Measurements from ENCODE around the gene CDK8. TPM values are rescaled to one million over a fixed set of nuclear protein-coding genes. Genes with fewer than 3 reads are reported as not detected.
"Not testable (repeated sequence)": the region's sequence is repeated elsewhere in the genome, so short reads cannot be mapped to it uniquely, and the experiment has no call there.

Gene CDK8
- total RNA-seq, 2 experiments from 2014 or later, result 15.9 to 18.0 TPM

DNA sequence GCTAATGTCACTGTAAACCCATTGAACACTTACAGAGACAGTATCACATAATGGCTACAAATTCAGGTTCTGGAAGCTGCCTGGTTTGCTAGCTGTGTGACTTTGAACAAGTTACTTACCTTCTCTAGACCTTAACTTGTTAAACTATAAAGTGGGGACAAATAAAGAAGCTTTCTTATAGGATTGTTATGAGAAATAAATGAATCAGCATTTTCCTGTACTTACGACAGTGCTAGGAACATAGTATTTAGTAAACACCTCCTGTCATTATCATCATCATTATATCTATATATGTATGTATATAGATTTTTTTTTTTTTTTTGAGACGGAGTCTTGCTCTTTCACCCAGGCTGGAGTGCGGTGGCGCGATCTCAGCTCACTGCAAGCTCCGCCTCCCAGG, 54.9 kb downstream of the CDK8 start:
- H3K4me1 Mint-ChIP-seq, result peaks cover 10% of the 10 kb centered on the region
- no peaks in the 10 kb centered on the region for H3K27me3 Mint-ChIP-seq
- no peak overlapping the region for H3K27ac Mint-ChIP-seq
- H3K9me3 Mint-ChIP-seq (ENCODE audit: low read depth), result peaks cover 3% of the 10 kb centered on the region
- no peak overlapping the region for H3K4me3 Mint-ChIP-seq
- DNase-seq, result no peak
- CTCF ChIA-PET, result no interaction called here
- H3K36me3 Mint-ChIP-seq, result peaks cover 17% of the 10 kb centered on the region
- no peak for ATAC-seq

DNA sequence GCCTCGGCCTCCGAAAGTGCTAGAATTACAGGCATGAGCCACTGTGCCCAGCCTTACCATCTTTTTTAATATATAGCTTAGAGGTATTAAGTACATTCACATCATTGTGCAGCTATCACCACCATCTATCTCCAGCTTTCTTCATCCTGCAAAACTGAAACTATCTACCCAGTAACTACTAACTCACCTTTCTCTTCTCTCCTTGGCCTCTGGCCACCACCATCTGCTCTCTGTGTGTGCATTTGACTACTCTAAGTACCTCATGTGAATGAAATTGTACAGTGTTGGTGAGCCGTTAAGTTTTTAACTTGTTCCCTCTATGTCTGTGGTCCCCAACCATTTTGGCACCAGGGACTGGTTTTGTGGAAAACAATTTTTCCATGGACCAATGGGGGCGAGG, 56.1 kb downstream of the CDK8 start:
- Mint-ChIP-seq H3K27me3 (no peaks in the 10 kb centered on the region), H3K36me3 (peaks cover 16% of the 10 kb centered on the region), H3K9me3 (ENCODE audit: low read depth) (peaks cover 3% of the 10 kb centered on the region), H3K4me1 (peaks cover 10% of the 10 kb centered on the region), H3K4me3 (no peak overlapping the region), H3K27ac (no peak overlapping the region)
- no peak for DNase-seq
- ATAC-seq, result no peak
- CTCF ChIA-PET, result interaction anchor here (0.8 kb wide), 1 partner anchor 19 kb away, joined by 3 read pairs; no protein-coding TSS in a partner anchor

DNA sequence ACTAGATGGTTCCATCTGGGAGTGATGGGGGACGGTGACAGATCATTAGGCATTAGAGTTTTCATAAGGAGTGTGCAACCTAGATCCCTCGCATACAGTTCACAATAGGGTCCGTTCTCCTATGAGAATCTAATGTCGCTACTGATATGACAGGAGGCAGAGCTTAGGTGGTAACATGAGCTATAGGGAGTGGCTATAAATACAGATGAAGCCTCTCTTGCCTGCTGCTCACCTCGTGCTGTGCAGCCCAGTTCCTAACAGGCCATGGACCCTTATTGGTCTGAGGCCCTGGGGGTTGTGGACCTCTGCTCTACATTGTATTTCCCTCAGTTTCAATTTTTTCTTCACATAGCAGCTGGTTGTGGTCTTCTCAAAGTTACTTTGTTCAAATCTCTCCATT, 56.5 kb downstream of the CDK8 start:
- CTCF ChIA-PET, result interaction anchor here (0.8 kb wide), 1 partner anchor 18 kb away, joined by 3 read pairs; no protein-coding TSS in a partner anchor
- no peak overlapping the region for H3K4me3 Mint-ChIP-seq

DNA sequence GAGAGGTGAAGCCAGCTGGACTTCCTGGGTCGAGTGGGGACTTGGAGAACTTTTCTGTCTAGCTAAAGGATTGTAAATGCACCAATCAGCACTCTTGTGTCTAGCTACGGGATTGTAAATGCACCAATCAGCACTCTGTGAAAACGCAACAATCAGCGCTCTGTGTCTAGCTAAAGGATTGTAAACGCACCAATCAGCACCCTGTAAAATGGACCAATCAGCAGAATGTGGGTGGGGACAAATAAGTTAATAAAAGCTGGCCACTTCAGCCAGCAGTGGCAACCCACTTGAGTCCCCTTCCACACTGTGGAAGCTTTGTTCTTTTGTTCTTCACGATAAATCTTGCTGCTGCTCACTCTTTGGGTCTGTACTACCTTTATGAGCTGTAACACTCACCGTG, 58.1 kb downstream of the CDK8 start:
- CTCF ChIA-PET, result interaction anchor here (1.5 kb wide), 1 partner anchor 185 kb away, joined by 3 read pairs; no protein-coding TSS in a partner anchor
- Mint-ChIP-seq H3K36me3 (peaks cover 16% of the 10 kb centered on the region), H3K4me1 (peaks cover 10% of the 10 kb centered on the region)
- not testable (repeated sequence) for H3K4me3 Mint-ChIP-seq; DNase-seq; H3K27me3 Mint-ChIP-seq; H3K27ac Mint-ChIP-seq; H3K9me3 Mint-ChIP-seq (ENCODE audit: low read depth); ATAC-seq

More for the DNA sequence above, 56.5 kb downstream of the CDK8 start:
- DNase-seq (no peak), ATAC-seq (no peak)
- Mint-ChIP-seq H3K4me1 (peaks cover 10% of the 10 kb centered on the region), H3K27ac (no peak overlapping the region), H3K36me3 (peaks cover 16% of the 10 kb centered on the region), H3K27me3 (no peaks in the 10 kb centered on the region), H3K9me3 (ENCODE audit: low read depth) (peaks cover 3% of the 10 kb centered on the region)

DNA sequence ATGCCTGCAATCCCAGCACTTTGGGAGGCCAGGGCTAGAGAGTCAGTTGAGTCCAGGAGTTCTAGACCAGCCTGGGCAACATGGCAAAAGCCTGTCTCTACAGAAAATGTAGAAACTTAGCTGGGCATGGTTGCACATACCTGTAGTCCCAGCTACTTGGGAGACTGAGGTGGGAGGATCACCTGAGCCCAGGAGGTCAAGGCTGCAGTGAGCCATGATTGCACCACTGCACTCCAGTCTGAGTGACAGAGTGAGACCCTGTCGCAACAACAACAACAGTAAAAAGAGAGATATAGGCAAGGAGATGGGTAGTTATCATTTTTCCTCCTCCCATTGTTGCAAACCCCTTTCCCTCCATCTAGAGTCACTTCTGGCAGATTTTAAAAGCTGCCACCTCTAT, 62.2 kb downstream of the CDK8 start:
- H3K9me3 Mint-ChIP-seq (ENCODE audit: low read depth); H3K4me1 Mint-ChIP-seq; ATAC-seq; DNase-seq; CTCF ChIA-PET; H3K4me3 Mint-ChIP-seq; H3K27me3 Mint-ChIP-seq; H3K27ac Mint-ChIP-seq: not testable (repeated sequence)
- peaks cover 13% of the 10 kb centered on the region for H3K36me3 Mint-ChIP-seq

DNA sequence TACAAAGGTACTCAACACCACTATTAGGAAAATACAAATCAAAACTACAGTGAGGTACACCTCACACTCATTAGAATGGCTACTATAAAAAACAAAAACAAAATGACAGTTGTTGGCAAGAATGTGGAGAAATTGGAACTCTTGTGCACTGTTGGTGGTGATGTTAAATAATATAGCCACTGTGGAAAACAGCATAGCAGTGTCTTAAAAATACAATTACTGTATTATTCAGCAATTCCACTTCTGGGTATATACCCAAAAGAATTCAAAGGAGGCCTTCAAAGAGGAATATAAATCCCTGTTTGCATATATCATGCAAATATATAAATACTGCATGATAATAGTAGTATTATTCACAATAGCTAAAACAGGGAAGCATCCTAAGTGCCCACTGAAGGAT, 66.8 kb downstream of the CDK8 start:
- no peaks in the 10 kb centered on the region for H3K27me3 Mint-ChIP-seq
- CTCF ChIA-PET, result no interaction called here
- H3K4me1 Mint-ChIP-seq, result peaks cover 5% of the 10 kb centered on the region
- DNase-seq (no peak), ATAC-seq (no peak)
- H3K4me3 Mint-ChIP-seq, result no peak overlapping the region
- no peaks in the 10 kb centered on the region for H3K36me3 Mint-ChIP-seq
- no peak overlapping the region for H3K27ac Mint-ChIP-seq
- H3K9me3 Mint-ChIP-seq (ENCODE audit: low read depth), result no peaks in the 10 kb centered on the region

DNA sequence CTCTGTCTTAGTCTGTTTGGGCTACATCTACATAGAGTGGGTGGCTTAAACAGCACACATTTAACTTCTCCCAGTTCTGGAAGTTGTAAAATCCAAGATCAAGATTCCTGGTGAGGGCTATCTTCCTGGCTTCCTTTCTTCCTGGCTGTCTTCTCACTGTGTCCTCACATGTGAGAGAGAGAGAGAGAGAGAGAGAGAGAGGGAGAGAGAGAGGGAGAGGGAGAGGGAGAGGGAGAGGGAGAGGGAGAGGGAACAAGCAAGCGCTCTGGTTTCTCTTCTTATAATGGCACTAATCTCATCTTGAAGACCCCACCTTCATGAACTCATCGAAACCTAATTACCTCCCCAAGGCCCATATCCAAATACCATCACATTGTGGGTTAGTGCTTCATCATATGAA, 69.2 kb downstream of the CDK8 start:
- no peaks in the 10 kb centered on the region for H3K36me3 Mint-ChIP-seq
- ATAC-seq, result no peak
- peaks cover 17% of the 10 kb centered on the region for H3K4me1 Mint-ChIP-seq
- no peaks in the 10 kb centered on the region for H3K9me3 Mint-ChIP-seq (ENCODE audit: low read depth)
- H3K4me3 Mint-ChIP-seq, result no peak overlapping the region
- DNase-seq, result no peak
- no peak overlapping the region for H3K27ac Mint-ChIP-seq
- H3K27me3 Mint-ChIP-seq, result no peaks in the 10 kb centered on the region
- CTCF ChIA-PET, result no interaction called here

DNA sequence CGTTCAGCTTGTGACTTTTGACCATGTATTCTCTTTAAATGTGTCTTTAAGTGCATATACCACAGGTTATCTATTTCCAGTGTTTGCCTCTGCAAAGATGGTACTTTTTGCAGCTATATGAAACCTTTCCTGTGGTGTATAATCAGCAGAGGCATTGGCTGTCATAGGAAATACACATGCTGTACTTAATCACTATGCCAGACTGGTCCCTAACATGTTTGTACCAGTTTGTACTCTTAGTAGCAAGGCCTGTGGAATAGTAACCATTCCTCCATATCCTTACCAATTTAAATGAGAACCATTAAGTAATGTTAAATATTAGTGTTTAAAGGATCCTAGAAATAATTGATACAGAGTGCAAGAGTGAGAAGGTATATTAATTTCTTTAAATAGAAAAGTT, 69.8 kb downstream of the CDK8 start:
- Mint-ChIP-seq H3K4me3 (no peak overlapping the region), H3K36me3 (peaks cover 2% of the 10 kb centered on the region), H3K27ac (no peak overlapping the region), H3K9me3 (ENCODE audit: low read depth) (no peaks in the 10 kb centered on the region), H3K27me3 (no peaks in the 10 kb centered on the region), H3K4me1 (peaks cover 23% of the 10 kb centered on the region)
- no peak for ATAC-seq
- DNase-seq, result no peak
- CTCF ChIA-PET, result no interaction called here

DNA sequence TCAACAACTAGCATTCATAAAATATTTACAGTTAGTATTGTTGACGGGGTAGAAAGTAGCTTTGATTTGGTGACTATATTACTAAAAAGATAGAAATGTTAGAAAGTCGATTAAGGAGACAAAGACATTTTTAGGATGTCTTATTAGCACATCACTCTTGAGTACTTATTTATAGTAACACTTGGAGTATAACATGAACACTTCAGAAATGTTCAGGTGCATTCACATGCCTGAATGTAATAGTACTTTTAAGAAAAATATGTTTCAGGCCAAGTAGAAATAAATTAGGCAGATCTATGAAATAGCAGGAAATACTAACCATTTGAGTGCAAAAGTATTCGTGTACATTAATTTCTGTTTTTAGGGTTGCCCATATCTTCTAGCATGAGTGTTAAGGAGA, 70.4 kb downstream of the CDK8 start:
- Mint-ChIP-seq H3K9me3 (ENCODE audit: low read depth) (no peaks in the 10 kb centered on the region), H3K4me3 (no peak overlapping the region), H3K36me3 (peaks cover 5% of the 10 kb centered on the region), H3K27ac (no peak overlapping the region), H3K4me1 (peaks cover 24% of the 10 kb centered on the region), H3K27me3 (no peaks in the 10 kb centered on the region)
- CTCF ChIA-PET, result no interaction called here
- ATAC-seq (no peak), DNase-seq (no peak)

DNA sequence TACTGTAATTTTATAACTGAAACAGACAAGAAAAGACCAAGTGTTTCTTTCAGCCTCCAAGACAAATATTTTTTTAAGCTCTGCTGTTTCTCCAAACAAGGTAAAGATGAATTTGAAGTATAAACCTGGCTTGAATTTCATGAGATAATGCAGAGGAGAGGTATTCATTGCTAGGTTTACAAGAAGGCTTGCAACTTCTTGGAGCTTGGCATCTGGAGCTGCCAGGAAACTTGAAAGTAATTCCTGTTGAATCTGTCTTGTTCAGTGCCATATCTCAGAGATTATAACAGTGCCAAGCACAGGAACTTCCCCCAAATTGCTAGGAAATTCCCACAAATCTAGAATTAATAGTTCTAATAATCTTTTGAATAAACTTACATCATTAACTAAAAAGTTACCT, 70.9 kb downstream of the CDK8 start:
- Mint-ChIP-seq H3K27ac (no peak overlapping the region), H3K27me3 (no peaks in the 10 kb centered on the region), H3K9me3 (ENCODE audit: low read depth) (peaks cover 2% of the 10 kb centered on the region), H3K4me3 (no peak overlapping the region), H3K36me3 (peaks cover 8% of the 10 kb centered on the region), H3K4me1 (peaks cover 24% of the 10 kb centered on the region)
- ATAC-seq (no peak), DNase-seq (no peak)
- CTCF ChIA-PET, result no interaction called here

DNA sequence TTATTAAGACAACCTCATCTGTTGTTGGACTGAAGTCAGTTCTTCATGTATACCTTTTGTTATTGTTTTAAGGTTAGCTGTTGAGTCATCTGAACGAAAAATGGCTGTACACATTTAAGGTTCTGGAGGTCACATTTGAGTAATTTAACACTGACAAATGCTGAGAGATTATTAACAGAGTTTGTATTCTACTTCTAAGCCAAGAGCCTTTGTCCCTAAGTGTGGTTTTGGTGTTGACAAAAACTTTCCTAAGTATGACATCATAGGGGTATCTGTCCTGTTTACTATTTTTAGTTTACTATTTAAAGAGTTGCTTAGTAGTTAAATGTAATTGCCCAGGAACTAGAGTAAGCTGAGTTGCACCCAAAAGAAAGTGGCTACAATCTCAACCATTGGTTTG, 71.9 kb downstream of the CDK8 start:
- no peak overlapping the region for H3K27ac Mint-ChIP-seq
- H3K9me3 Mint-ChIP-seq (ENCODE audit: low read depth), result peaks cover 3% of the 10 kb centered on the region
- CTCF ChIA-PET, result no interaction called here
- H3K4me3 Mint-ChIP-seq, result no peak overlapping the region
- peaks cover 26% of the 10 kb centered on the region for H3K4me1 Mint-ChIP-seq
- H3K36me3 Mint-ChIP-seq, result peaks cover 12% of the 10 kb centered on the region
- DNase-seq (no peak), ATAC-seq (no peak)
- no peaks in the 10 kb centered on the region for H3K27me3 Mint-ChIP-seq

DNA sequence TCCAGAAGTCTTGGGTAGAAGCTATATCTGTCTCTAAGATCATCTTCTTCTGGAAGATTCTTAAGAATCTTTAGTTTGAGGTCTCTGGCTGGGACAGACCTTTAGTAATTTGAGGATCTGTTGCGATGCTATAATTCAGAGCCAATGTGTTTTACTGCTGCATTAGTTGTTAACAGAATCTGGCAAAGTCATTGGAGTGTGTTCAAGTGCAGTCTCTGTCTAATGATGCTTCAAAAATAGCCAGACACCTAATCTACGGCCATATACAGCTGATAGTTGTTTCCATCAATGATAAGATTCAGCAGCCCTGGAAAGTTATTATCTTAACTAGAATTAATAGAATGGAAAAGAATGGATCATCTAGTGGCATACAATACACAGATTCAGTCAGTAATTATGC, 72.6 kb downstream of the CDK8 start:
- no peak for ATAC-seq
- Mint-ChIP-seq H3K4me1 (peaks cover 26% of the 10 kb centered on the region), H3K27me3 (no peaks in the 10 kb centered on the region), H3K36me3 (peaks cover 12% of the 10 kb centered on the region), H3K9me3 (ENCODE audit: low read depth) (peaks cover 3% of the 10 kb centered on the region), H3K4me3 (no peak overlapping the region), H3K27ac (no peak overlapping the region)
- CTCF ChIA-PET, result no interaction called here
- DNase-seq, result no peak

DNA sequence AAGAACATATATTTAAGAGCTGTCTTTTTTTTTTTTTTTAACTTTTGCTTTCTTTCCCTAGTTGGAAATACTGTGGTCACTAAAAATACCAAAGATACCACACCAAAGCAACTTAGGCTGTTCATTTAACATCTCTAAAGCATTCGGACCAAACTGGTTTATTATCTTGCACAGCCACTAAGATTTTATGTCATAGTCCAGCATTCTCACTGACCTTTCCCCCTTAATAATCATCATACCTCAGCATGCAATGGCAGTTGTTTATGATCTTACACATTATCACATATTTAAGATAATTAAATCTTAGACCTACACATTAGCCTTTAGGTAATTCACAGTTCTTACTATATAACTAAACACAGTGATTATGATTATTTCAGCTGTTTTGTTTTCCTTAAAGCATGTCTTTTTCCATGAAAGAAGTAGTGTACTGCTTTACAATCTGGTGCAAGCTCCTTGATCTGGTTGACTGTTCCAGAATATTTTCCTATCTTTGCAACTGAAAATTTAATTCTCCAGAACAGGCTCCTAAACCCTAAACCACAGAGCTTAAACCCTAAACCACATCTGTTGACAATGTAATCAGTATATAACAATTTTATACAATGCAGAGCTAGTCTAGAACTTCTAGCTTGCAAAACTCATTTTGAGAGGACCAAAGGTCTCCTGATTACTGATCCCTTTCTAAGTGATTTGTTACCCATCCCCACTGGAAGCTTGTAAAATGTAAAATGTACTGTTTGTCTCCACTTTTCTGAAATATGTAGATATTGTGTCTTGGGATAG, 74.2 kb downstream of the CDK8 start:
- H3K27ac Mint-ChIP-seq, result no peak overlapping the region

DNA sequence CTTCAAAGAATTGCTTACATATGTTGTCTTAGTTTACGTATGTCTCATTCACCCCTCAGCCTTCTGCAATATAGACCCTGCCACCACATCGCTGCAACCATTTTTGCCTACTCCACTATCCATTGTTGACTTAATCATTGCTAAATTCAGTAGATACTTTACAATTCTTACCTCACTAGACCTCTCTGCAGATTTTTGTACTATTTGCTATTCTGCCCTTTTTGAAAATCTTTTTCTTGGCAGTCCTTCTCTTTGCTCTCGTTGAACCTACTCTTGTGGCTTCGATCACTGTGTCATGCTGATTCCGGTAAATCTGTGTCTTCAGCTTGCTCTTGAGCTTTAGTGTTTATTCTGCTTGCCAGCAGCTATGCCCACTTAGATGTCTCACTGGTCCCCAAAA, 81.2 kb downstream of the CDK8 start:
- CTCF ChIA-PET, result interaction anchor here (1.1 kb wide), 1 partner anchor 150 kb away, joined by 4 read pairs; no protein-coding TSS in a partner anchor
- no peak for DNase-seq
- Mint-ChIP-seq H3K36me3 (peaks cover 3% of the 10 kb centered on the region), H3K27ac (no peak overlapping the region), H3K9me3 (ENCODE audit: low read depth) (no peaks in the 10 kb centered on the region), H3K4me3 (no peak overlapping the region), H3K27me3 (no peaks in the 10 kb centered on the region), H3K4me1 (peaks cover 2% of the 10 kb centered on the region)
- no peak for ATAC-seq

More for the DNA sequence above, 74.2 kb downstream of the CDK8 start:
- Mint-ChIP-seq H3K4me3 (no peak overlapping the region), H3K4me1 (peaks cover 26% of the 10 kb centered on the region), H3K36me3 (peaks cover 12% of the 10 kb centered on the region), H3K9me3 (ENCODE audit: low read depth) (peaks cover 3% of the 10 kb centered on the region), H3K27me3 (no peaks in the 10 kb centered on the region)
- CTCF ChIA-PET, result interaction anchor here (1.1 to 1.3 kb wide), 2 partner anchors 18 to 143 kb away, joined by 3 read pairs; no protein-coding TSS in a partner anchor
- ATAC-seq (no peak), DNase-seq (no peak)

Measured in activated CD8-positive, alpha-beta memory T cell treated with anti-CD3 and anti-CD28 coated beads, Interleukin-2, amount 10 ng/mL, durations not matched to agents 7 days and 5 days (primary cell).